ENCODE measurements around the gene SLC38A8. TPM values are rescaled to one million over a fixed set of nuclear protein-coding genes. Genes with fewer than 3 reads are reported as not detected.

SLC38A8 gene
- total RNA-seq, 4 donors from 2014 or later, result not detected

- H3K4me1 ChIP-seq, result peaks cover 0 to 27% (median 0%) of the 10 kb centered on the region in 3 donors
- ATAC-seq, result no peak
- TF ChIP-seq POLR2A (IDR thresholded peaks at IDR 0.05), result no peak
- no peak for TF ChIP-seq CTCF (IDR thresholded peaks at IDR 0.05)
- no peak for TF ChIP-seq EP300 (IDR thresholded peaks at IDR 0.05)
- TF ChIP-seq POLR2AphosphoS5 (IDR thresholded peaks at IDR 0.05), result no peak
- H3K36me3 ChIP-seq, result peaks cover 0 to 100% of the 10 kb centered on the region in 2 donors
- 90 to 91% methylated on average over 11 of the region's 11 CpGs for WGBS, 2 donors (ENCODE audit: low coverage in 1 of 2)
- H3K27me3 ChIP-seq, result no peaks in the 10 kb centered on the region
- H3K27ac ChIP-seq, result no peak overlapping the region
- no peaks in the 10 kb centered on the region for H3K9me3 ChIP-seq
- H3K4me3 ChIP-seq, result no peak overlapping the region
Observed at GRCh38 chr16:84059111-84059510, 16.5 kb upstream of the SLC38A8 start.

GRCh38 chr16:84058664-84059063 lies 16.1 kb upstream of the SLC38A8 start:
- Histone ChIP-seq H3K4me1 (peaks cover 0 to 27% (median 0%) of the 10 kb centered on the region in 3 donors), H3K27me3 (no peaks in the 10 kb centered on the region), H3K27ac (no peak overlapping the region), H3K9me3 (no peaks in the 10 kb centered on the region), H3K36me3 (peaks cover 0 to 100% of the 10 kb centered on the region in 2 donors), H3K4me3 (no peak overlapping the region)
- ATAC-seq, result no peak
- TF ChIP-seq EP300 (IDR thresholded peaks at IDR 0.05) (no peak), POLR2AphosphoS5 (IDR thresholded peaks at IDR 0.05) (no peak), POLR2A (IDR thresholded peaks at IDR 0.05) (no peak), CTCF (IDR thresholded peaks at IDR 0.05) (no peak)
- WGBS, 2 donors (ENCODE audit: low coverage in 1 of 2), result 73 to 82% methylated on average over 5 of the region's 11 CpGs

GRCh38 chr16:84058211-84058610 lies 15.6 kb upstream of the SLC38A8 start:
- TF ChIP-seq CTCF (IDR thresholded peaks at IDR 0.05), result no peak
- TF ChIP-seq POLR2A (IDR thresholded peaks at IDR 0.05), result no peak
- 87 to 95% methylated on average over 9 to 13 of the region's 15 CpGs for WGBS, 2 donors (ENCODE audit: low coverage in 1 of 2)
- H3K9me3 ChIP-seq, result no peaks in the 10 kb centered on the region
- no peaks in the 10 kb centered on the region for H3K27me3 ChIP-seq
- no peak overlapping the region for H3K4me3 ChIP-seq
- peaks cover 0 to 100% of the 10 kb centered on the region in 2 donors for H3K36me3 ChIP-seq
- peaks cover 0 to 26% (median 0%) of the 10 kb centered on the region in 3 donors for H3K4me1 ChIP-seq
- H3K27ac ChIP-seq, result no peak overlapping the region
- ATAC-seq, result no peak

GRCh38 chr16:84056933-84057332 lies 14.3 kb upstream of the SLC38A8 start:
- H3K27ac ChIP-seq, result no peak overlapping the region
- no peak overlapping the region for H3K4me3 ChIP-seq
- 84 to 88% methylated on average over 7 of the region's 7 CpGs for WGBS, 2 donors (ENCODE audit: low coverage in 1 of 2)
- no peak for TF ChIP-seq CTCF (IDR thresholded peaks at IDR 0.05)
- no peak for TF ChIP-seq POLR2AphosphoS5 (IDR thresholded peaks at IDR 0.05)
- no peak for TF ChIP-seq POLR2A (IDR thresholded peaks at IDR 0.05)
- TF ChIP-seq EP300 (IDR thresholded peaks at IDR 0.05), result no peak
- no peak for ATAC-seq
- H3K36me3 ChIP-seq, result peaks cover 0 to 100% of the 10 kb centered on the region in 2 donors
- no peaks in the 10 kb centered on the region for H3K9me3 ChIP-seq
- H3K27me3 ChIP-seq, result no peaks in the 10 kb centered on the region
- H3K4me1 ChIP-seq, result peaks cover 0 to 17% (median 0%) of the 10 kb centered on the region in 3 donors

GRCh38 chr16:84055801-84056634 lies 13.4 kb upstream of the SLC38A8 start:
- ATAC-seq, result no peak
- 83 to 85% methylated on average over 7 to 15 of the region's 19 CpGs for WGBS, 2 donors (ENCODE audit: low coverage in 1 of 2)

More at GRCh38 chr16:84055801-84056634, 13.4 kb upstream of the SLC38A8 start:
- peaks cover 0 to 17% (median 0%) of the 10 kb centered on the region in 3 donors for H3K4me1 ChIP-seq
- no peak overlapping the region for H3K27ac ChIP-seq
- no peaks in the 10 kb centered on the region for H3K9me3 ChIP-seq
- H3K27me3 ChIP-seq, result no peaks in the 10 kb centered on the region
- TF ChIP-seq EP300 (IDR thresholded peaks at IDR 0.05) (no peak), POLR2AphosphoS5 (IDR thresholded peaks at IDR 0.05) (no peak), CTCF (IDR thresholded peaks at IDR 0.05) (no peak), POLR2A (IDR thresholded peaks at IDR 0.05) (no peak)
- peaks cover 0 to 99% of the 10 kb centered on the region in 2 donors for H3K36me3 ChIP-seq
- H3K4me3 ChIP-seq, result no peak overlapping the region
